DND-41 (cell line): ENCODE results near the gene FLT4.

Experiments
- EZH2 ChIP-seq: IDR thresholded peaks from 3 replicates; pipeline ENCODE4 v1.6.1; 2012; ENCODE audit warnings: borderline replicate concordance, low read depth, mild to moderate bottlenecking, moderate library complexity, low read length, inconsistent platforms; ENCODE audit not compliant: severe bottlenecking
- TF ChIP-seq, protein P1 (sequence below): IDR thresholded peaks from 2 replicates; pipeline ENCODE4 v1.5.1; 2012; ENCODE audit warnings: borderline replicate concordance, low read length, moderate library complexity, mild to moderate bottlenecking; ENCODE audit not compliant: poor library complexity, severe bottlenecking; ENCODE audit errors: extremely low read depth

DNA sequence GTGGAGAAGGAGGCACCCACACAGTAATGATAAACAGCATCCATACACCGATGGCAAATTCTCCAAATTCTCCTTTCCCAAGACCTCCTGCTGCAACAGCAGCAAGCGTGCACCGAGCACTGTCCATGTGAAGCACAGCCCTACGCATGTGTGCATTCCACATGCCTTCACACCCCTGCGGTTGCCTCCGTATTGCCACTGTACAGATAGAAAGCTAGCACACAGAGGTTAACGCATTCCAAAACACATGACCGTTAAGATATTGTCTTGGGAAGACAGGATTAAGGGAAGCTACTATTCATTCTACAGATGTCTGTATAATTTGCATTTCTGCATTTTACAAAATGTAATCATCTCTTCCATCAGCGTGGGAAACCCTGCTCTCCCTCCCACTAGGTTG lies 6.6 kb downstream of the FLT4 start:
- TF ChIP-seq, protein P1, sequence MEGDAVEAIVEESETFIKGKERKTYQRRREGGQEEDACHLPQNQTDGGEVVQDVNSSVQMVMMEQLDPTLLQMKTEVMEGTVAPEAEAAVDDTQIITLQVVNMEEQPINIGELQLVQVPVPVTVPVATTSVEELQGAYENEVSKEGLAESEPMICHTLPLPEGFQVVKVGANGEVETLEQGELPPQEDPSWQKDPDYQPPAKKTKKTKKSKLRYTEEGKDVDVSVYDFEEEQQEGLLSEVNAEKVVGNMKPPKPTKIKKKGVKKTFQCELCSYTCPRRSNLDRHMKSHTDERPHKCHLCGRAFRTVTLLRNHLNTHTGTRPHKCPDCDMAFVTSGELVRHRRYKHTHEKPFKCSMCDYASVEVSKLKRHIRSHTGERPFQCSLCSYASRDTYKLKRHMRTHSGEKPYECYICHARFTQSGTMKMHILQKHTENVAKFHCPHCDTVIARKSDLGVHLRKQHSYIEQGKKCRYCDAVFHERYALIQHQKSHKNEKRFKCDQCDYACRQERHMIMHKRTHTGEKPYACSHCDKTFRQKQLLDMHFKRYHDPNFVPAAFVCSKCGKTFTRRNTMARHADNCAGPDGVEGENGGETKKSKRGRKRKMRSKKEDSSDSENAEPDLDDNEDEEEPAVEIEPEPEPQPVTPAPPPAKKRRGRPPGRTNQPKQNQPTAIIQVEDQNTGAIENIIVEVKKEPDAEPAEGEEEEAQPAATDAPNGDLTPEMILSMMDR: no peak
- TF ChIP-seq EZH2: no peak
